GM18858 (cell line): ENCODE data around the gene BLVRA.
A peak's percentile ranks its signal among the peaks of the same experiment; 100 is the strongest.
"Not testable (repeated sequence)": the region's sequence is repeated elsewhere in the genome, so short reads cannot be mapped to it uniquely, and the experiment has no call there.

Source experiments
- ATAC-seq: cut with Tn5 transposase; IDR thresholded peaks from one replicate; pipeline ENCODE4 v1.9.1; 2021; ENCODE audit not compliant: unreplicated experiment

BLVRA gene

DNA sequence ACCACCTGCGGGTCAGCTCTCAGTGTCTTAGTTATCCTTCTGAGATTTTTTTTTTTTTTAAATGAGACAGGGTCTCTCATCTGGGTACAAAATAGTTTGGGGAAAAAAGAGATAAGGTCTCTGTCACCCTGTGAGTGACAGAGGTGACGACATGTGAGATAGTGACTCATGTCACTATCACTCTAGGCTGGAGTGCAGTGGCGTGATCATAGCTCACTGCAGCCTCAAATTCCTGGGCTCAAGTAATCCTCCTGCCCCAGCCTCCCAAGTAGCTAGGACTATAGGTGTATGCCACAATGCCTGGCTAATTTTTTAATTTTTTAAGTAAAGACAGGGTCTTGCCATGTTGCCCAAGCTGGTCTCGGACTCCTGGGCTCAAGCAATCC lies 10.4 kb downstream of the BLVRA start:
- no peak for ATAC-seq

DNA sequence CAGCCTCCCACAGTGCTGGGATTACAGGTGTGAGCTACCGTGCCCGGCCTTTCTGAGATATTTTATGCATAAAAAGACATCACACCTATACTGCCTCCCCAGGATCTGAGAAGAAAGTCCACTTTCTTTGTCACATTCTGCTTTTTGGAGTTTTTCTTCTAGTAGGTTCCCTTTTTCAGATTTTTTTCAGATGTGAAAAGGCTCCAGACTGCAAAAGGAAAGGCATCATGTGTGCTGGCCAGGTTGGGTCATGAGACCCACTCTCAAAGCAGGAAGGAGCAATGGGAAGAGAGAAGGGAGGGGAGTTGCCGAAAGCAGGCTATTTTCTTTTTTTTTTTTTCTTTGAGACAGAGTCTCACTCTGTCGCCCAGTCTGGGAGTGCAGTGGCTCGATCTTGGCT lies 10.8 kb downstream of the BLVRA start:
- no peak for ATAC-seq

DNA sequence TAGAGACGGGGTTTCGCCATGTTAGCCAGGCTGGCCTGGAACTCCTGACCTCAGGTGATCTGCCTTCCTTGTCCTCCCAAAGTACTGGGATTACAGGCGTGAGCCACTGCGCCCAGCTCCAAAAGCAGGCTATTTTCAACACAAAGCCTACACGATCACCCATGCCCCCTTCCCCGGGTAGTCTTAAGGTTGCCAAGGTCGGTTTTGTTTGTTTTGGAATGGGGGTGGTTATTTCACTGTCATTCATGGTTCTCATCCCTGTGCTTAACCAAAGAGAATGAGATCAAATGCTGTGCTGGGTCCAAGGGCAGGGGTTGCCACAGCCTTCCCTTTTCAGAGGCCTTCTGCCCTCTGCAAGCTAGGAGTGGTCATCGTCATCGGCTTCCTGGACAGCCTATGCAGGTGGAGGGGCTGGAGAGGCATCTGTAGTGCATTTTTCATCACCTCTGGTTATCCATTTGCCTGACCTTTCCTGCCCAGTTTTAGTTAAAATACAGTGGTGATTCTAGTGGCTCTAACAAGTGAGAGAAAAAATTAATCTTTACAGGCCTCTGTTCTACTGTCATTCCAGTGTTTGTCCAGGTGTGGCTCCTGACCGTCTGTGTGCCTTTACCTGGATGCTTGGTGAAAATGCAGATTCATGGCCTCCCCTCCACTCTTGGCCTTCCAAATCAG lies 11.4 kb downstream of the BLVRA start:
- no peak for ATAC-seq

DNA sequence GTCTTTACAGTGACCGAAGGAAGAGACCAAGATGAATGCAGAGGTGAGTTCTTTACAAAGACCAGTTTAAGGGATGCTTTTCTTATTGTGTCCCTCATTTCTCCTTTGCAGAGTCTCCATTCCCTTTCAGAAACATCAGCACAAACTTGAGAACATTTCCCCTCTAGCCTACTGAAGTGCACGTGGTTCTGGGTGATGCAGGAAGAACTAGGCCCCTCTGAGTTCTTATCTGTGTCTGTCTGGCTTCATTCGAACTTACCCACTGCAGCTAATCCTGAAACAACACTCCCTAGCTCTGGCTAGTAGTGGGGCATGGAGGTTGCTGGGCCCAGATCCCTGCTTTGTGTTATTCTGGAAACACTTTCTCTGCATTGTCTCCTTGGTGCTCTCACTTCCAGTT lies 12.6 kb downstream of the BLVRA start:
- ATAC-seq: no peak

DNA sequence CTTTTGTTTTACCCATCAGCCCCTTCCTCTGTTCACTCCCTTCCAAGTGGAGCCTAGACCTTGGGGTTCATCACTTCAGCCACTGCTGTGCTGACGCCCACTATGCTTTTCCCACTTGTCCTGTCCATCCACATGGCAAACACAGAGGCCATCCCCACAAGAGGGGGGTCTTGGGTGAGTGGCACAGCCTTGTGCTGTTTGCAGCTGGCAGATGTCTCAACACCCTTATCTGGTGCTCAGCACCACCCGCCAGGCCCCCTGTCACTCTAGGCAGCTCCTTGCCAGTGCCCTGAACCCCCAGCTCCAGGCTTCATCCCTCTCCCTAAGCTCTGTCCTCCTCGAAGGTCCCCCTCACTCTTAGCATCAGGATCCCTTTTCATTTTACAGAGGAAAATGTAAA lies 13.1 kb downstream of the BLVRA start:
- ATAC-seq: no peak

DNA sequence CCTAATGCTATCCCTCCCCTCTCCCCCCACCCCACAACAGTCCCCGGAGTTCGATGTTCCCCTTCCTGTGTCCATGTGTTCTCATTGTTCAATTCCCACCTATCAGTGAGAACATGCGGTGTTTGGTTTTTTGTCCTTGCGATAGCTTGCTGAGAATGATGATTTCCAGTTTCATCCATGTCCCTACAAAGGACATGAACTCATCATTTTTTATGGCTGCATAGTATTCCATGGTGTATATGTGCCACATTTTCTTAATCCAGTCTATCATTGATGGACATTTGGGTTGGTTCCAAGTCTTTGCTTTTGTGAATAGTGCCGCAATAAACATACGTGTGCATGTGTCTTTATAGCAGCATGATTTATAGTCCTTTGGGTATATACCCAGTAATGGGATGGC lies 14.8 kb downstream of the BLVRA start:
- not testable (repeated sequence) for ATAC-seq

DNA sequence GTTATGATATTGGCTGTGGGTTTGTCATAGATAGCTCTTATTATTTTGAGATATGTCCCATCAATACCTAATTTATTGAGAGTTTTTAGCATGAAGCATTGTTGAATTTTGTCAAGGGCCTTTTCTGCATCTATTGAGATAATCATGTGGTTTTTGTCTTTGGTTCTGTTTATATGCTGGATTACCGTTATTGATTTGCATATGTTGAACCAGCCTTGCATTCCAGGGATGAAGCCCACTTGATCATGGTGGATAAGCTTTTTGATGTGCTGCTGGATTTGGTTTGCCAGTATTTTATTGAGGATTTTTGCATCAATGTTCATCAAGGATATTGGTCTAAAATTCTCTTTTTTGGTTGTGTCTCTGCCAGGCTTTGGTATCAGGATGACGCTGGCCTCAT lies 16.8 kb downstream of the BLVRA start:
- ATAC-seq: not testable (repeated sequence)

DNA sequence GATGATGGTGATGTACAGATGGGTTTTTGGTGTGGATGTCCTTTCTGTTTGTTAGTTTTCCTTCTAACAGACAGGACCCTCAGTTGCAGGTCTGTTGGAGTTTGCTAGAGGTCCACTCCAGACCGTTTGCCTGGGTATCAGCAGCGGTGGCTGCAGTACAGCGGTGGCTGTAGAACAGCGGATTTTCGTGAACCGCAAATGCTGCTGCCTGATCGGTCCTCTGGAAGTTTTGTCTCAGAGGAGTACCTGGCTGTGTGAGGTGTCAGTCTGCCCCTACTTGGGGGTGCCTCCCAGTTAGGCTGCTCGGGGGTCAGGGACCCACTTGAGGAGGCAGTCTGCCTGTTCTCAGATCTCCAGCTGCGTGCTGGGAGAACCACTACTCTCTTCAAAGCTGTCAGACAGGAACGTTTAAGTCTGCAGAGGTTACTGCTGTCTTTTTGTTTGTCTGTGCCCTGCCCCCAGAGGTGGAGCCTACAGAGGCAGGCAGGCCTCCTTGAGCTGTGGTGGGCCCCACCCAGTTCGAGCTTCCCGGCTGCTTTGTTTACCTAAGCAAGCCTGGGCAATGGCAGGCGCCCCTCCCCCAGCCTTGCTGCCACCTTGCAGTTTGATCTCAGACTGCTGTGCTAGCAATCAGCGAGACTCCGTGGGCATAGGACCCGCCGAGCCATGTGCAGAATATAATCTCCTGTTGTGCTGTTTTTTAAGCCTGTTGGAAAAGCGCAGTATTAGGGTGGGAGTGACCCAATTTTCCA lies 20.0 kb downstream of the BLVRA start:
- not testable (repeated sequence) for ATAC-seq

DNA sequence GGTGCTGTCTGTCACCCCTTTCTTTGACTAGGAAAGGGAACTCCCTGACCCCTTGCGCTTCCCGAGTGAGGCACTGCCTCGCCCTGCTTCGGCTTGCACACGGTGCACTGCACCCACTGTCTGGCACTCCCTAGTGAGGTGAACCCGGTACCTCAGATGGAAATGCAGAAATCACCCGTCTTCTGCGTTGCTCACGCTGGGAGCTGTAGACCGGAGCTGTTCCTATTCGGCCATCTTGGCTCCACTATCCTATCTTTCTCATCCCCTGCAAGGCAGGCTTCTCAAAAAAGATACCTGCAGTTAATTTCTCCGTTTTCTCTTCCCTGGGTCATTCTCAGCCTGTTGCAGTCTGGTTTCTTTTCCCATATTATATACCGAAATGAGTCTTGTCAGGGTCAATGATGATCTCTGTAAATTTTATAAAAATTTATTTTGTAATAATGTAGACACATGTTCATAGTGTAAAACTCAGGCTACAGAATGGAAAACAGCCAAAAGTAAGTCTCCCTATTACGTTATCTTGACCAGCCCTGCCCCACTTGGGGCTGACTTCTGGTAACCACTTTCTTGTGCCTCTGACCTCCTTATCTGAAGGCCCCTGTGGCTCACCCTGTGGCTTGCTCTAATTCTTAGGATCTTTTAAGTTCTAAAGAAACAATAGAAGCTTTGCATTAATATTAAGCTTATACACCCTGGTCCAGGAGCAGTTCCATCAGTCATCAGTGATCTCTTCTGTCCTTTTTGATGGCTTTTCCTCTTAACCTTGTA lies 20.7 kb downstream of the BLVRA start:
- ATAC-seq: no peak

DNA sequence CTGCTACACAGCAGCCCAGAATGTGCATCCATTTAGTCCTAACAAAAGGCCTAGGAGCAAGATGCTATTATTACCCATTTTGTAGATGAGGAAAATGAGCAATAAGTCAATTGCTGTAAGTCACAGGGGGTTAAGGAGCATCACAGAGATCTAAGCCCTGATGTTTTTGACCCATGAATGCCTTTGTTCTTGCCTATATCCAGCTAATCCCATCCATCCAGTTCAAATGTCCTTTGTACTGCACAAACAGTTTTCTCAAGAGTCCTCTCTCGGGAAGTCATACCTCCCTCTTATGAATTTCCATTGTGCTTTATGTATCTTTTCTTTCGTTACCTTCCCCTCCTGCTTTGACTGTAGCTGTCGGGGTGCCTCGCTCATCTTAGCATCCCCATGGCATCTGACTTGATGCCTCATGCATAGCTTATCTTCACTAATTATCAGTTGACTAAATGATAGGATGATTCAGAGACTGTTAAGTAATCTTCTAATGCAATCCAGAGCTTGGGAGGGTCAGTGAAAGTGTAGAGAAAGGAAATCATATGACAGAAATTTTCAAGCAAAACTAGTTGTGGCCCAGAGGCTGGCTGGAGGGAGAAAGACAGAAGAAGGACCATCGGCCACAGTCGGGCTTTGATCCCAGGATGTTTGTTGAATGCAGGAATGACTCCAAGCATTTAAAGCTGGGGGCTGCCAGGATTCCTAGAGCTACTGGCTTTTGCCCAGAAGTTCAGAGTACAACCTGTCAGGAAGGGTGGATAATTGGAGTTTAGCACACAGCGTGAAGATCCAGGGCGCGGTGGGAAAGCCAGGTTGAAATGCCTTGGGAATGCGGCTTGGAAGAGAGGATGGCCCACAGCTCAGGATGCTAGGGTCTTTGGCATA lies 23.5 kb downstream of the BLVRA start:
- ATAC-seq: no peak

DNA sequence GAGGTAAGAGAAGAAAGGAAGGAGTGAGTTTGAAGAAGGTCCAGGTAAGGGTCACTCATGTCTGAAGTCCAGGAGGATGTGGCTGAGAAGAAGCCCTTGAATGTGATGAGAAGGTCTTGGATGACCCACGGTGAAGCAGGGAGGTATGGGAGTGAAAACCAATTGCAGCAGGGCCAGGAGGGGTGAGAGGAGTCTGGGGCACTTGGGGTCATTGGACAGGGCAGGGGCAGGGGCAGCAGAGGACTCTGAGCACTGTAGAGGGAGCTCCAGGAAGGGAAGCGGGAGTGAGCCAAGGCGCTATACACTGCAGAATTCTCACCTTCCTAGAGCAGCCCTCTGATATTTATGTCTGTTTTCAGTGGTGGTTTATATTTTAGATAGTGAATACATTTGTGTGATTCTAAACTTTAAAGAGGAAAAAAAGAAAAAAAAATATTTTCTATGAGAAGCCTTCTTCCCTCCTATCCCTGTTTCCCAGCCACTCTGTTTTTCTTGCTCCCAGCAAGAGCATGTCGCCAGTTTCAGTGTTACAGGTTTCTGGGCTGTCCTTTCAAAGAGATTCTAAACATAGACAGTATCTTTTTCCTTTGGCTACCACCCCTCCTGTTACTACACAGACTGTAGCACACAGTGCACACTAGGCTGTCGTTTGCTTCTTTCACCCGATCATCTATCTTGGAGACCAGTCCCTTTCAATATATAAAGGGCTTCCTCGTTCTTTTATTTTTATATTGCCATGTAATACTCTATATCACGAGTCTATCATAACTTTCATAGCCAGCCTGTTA lies 24.5 kb downstream of the BLVRA start:
- ATAC-seq: no peak

DNA sequence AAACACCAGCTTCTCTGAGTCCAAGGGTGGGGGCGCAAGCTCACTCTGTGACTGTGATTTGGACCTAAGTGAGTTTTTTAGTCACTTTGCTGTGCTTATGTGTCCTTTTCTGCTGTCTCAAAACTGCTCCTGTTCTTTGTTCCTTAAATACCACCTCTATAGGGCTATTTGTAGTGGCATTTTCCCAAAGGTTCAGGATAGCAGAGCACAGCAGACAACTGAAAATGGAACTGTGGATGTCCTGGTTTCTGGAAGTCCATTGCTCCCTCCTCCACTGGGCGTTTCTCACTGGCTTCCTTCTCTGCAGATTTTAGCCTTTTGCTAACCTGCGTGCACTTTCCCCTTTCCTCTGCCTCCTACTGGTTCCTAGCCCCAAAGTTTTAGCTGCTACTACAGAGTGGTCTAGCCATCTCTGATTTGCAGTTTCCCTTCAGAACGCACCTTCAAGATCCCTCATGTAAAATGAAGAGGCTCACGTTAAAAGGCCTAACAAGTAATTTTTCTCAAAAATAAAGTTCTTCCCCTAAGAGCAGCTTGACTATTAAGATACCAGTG lies 25.6 kb downstream of the BLVRA start:
- no peak for ATAC-seq

DNA sequence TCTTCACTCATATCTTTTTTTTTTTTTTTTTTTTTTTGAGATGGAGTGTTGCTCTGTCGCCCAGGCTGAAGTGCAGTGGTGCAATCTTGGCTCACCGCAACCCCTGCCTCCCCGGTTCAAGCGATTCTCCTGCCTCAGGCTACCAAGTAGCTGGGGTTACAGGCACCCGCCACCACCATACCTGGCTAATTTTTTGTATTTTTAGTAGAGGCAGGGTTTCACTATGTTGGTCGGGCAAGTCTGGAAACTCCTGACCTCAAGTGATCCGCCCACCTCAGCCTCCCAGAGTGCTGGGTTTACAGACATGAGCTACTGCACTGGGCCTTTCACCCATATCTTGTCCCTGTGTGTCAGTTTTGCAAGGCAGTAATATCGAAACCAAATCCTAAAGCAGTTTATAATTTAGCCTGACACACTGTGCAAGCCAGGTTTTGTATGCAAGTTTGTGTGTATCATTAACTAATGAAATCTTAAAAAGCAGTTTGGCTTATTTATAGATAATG lies 26.2 kb downstream of the BLVRA start:
- ATAC-seq: peak; percentile 93

DNA sequence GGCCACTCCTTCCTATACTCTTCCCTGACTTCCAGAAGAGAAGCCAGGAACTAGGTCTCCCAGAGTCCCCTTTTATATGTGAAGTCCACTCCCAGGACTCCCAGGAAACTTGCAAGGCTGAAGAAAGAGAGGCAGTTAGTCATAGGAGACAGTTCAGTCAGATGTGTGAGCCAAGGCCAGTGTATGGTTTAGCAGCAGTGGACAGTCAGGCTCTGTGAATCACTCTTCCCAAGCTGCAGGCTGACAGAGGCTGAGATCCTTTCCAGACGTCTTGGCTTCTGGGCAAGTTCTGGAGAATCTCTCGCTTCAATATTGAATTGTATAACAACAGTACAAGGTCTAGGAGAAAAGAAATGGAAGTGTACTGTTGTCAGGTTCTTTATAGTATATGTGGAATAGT lies 26.9 kb downstream of the BLVRA start:
- no peak for ATAC-seq

DNA sequence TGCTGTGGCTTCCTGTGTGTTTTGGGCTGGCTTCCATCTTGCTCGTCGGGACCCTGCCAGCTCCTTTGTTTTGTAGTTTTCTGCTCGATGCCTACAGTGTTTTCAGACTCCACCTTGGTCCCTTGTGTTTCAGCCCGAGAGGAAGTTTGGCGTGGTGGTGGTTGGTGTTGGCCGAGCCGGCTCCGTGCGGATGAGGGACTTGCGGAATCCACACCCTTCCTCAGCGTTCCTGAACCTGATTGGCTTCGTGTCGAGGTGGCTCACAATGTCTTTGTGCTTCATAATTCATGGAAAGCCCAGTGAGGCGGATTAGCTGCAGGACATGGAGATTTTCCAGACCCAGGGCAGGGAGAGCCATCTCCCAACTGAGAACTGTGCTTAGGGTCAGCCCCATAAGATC lies 29.3 kb downstream of the BLVRA start:
- no peak for ATAC-seq

DNA sequence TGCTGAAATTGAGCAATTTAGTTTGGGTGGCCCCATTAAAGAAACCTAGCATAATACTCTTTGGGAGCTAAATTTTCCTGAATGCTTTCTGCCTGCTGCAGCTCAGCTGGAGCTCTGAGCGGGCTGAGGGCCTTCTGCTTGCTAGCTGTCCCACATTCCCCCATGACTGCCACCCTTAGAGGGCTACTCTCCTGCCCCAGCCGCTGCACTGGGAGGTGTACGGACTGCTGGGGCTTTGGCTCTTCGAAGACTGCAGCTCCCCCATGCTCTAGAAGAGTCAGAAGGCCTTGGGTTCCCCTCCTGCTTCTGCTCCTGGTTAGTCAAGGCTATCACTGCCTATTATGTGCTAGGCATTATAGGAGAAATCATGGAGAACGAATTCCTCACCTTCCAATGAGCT lies 31.5 kb downstream of the BLVRA start:
- no peak for ATAC-seq

DNA sequence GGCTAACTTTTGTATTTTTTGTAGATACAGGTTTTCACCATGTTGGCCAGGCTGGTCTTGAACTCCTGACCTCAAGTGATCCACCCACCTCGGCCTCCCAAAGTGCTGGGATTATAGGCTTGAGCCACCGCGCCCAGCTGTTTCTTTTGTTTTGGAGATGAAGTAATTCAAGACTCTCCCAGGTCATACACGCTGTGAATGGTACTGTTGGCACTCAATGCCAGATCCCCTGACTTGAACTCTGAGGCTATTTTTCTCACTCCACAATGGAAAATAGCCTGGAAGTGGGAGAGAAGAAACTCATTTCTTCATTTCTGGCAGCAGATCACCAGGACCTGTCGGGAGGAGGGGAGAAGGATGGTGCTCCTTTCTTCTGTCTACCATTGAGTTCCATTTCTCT lies 32.4 kb downstream of the BLVRA start:
- no peak for ATAC-seq

DNA sequence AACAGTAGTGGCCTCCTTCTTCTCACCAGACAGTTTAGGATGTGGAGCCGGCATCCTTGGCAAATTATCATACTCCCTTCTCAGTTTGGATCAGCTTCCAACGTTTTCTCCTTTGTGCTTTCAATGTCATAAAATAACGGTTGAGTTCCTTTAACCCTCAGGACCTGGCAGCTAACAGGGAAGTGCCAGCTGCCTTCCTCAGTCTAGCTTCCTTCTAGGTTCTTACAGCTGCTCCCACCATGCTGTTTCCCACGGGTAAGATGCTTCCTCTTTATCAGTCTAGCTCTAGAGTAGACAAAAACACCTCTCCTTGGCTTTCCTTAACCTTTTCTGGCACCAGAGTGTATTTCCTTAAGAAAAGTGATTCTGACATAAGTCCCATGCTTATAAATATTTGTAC lies 33.2 kb downstream of the BLVRA start:
- ATAC-seq: no peak

DNA sequence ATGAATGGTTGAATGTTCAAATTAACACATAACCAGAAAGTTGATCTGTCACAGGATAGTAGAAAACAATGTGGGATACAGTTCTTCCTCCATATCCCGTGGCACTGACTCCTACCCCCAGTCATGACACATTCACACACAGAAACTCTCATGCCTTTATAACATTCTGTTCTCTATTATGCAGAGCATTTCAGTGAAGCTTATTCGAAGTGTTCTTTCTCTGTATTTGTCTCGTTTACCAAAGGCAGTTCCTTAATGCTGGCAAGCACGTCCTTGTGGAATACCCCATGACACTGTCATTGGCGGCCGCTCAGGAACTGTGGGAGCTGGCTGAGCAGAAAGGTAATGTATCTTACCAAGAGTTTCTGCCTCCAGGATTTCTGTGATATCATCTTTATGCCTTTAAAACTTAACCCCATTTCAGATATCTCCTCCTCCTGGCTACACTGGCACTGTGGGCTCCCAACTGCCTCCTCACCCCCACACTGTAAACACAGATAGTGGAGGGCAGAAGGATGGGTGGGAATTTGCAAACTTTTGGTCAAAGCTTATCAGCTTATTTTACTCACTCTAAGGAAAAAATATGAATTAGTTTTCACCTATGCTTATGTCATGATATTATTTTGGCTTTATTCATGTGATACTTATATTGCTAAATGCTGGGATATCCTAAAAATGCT lies 34.1 kb downstream of the BLVRA start:
- no peak for ATAC-seq
